ENCODE data around the gene EPHB6.

The EPHB6 gene

DNA sequence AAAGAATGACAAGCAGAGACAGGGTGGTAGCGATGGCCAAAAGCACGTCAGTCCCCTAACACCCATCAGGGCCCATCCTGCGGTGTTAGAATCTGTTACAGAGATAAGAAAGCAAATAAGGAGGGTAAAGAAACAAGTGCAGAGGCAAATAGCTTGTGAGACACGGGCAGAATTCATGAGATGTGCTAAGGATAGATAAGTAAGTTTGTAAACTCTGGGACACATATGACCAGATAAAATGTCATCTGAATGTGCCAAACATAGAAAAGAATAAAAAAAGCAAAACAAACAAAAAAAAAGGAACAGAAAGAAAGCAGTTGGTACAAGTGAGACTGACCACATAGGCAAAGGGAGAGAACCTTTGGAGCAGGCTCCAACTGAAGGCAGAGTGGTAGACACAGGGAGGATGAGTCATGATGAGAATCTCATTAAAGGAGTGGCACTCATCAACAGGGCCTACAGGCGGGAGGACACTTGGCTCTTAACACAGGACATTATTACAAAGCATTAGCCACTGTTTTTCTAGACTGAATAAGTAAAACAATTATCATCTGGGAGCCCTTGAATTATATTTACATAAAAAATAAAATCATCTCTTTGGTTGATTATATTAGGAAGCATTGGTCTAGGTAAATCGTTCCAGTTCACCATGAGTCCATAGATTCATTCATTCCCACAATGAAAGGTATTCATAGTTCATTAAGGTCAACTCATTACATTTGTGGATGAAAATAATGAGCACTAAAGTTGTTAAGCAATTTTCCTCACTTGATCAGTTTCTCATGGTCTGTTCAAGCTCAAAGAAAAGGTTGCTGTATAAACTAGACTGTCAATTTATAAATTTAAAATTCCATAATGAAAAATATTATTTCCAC lies 21.5 kb upstream of the EPHB6 start:
- no peak for DNase-seq (ENCODE audit: low read depth in 2 of 2)

DNA sequence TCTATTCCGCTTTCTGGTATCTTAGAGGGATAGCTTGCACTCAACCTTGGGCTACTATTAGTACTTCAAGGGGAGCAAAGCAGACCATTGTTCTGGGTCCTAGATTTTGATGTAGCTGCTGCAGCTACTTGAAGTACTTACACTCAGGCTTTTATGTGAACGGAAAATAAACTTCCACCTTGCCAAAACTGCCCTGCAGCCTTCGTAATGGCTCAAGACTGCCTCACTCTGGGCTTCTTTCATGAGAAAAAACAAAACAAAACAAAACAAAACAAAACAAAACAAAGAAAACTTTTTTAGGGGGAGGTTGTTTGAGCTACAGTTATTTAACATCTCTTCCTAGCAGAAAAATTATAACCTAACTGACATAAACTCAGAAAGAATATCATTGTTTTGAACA lies 19.4 kb upstream of the EPHB6 start:
- DNase-seq (ENCODE audit: low read depth in 2 of 2) = no peak

DNA sequence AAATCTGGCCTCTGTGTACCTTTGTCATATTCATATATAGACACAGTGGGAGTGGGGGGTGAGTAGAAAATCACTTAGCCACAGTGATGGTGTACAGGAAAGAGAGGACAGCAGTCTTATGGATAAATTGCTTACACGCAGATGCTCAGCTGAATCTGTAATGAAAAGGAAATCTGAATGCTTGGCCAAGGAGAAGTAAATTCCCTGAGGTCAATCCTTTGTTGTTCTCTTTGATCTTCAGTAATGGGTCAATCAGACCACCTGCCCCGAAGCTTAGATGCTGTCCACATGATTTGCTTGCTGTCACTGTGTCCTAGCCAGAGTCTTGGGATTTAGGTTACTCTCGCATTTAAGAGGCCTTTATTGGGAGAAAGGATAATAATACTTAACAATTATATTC lies 18.4 kb upstream of the EPHB6 start:
- no peak for DNase-seq (ENCODE audit: low read depth in 2 of 2)

DNA sequence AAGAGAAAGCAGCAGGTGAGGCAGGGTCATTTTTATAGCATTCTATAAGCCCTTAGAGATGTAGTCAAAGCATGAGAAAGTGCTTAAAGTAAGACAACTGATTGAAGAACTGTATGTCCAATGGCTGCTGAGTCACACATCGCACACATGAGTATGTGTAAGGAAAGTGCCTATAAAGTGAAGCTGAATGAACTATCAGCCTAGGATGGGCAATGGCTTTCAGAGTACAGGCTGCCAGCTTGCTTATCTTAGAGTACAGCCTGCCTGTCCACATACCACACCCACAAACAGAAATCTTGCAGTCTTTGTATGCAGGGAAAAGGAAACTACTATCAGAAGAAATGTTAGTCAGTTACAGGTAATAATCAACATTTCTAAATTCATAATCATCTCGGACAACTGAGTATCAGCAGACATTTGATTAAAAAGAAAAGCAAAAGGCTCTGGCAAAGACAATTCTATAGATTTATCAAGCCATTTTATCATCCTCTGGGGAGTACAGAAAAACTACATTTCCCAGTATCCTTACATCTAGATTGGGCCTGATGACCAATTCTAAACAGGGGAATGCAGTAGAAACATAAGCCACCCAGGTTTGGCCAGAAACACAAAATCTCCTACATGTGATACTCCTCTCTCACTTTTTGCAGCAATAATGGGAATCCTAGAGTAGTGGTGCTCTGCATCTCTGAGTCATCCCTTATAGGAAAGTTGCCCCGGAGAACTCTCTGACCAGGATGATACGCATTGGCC lies 16.2 kb upstream of the EPHB6 start:
- DNase-seq (ENCODE audit: low read depth in 2 of 2) = no peak

DNA sequence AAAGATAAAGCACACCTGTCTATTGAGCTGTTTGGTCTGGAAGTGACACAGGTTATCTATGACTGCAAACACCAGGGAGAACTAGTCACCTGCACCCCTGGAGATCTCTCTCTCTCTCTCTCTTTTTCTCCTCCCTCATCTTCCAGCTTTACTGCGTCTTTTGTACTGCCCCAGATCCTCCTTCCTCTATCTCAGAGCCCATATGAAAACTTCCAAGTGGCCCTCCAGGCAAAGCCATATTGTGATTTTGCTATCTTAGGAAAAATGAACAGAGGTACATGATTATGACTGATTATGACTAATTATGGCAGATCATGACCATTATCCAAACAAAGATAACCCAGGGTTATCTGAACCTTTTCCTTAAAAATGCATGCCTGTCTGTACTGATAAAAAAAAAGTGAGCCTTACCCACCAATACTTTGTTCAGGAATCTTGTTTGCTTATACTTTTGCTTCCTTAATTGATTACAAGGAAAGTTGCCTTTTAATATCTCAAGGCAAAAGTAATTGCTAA lies 12.6 kb upstream of the EPHB6 start:
- no peak for DNase-seq (ENCODE audit: low read depth in 2 of 2)

DNA sequence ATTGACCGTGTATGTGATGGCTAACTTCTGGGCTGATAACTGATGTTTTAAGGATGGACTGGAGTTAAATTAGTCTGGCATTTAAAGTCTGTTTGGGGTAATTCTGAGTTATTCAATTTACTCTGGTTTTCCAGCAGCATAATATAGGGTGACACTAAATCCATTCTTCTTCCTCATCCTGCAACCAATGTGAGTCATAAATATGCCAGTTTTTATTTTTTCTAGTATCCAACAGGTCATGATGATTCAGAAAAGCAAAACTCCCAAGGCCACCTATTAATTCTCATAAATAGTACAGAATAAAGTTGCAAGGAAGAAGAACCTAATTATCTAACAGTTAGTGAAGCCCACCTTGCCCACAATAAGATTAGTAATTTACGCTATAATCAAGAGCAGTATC lies 7.5 kb upstream of the EPHB6 start:
- no peak for DNase-seq (ENCODE audit: low read depth in 2 of 2)

DNA sequence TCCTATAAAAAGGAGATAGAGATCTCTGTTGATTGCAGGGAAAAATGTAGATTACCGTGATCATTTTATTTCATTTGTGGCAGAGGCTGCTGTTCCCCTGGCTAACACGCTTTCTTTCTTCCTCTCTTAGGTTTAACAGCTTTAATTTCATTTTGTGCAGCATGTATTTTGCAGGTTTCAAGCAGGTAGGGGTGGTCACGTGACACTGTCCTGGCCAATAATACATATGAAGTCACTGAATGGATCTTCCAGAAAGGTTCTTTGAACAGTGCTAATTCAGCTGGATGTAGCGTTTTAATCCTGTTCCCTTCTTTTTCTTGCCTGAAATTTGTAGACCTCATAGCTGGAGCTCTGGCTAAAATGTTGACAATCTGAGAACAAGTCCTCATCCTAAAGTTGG lies 3.6 kb upstream of the EPHB6 start:
- no peak for DNase-seq (ENCODE audit: low read depth in 2 of 2)

DNA sequence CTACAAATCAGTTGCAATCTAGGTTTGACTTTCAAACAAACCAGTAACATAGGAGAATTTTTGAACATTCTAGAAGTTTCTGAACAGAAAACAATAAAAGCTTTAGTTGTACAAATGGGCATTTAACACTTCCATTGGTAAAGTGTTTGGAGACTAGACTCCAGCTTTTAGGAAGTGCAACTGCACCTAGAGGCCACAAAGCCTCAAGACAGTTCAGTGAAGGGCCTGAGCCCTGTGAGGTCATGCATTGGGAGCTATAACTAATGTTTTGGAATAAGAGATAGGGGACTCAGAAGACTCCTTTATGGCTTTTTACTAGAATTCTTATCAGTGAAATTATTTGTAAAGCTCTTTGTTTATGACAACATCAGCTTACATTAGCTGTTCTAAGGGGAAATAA lies 3.0 kb upstream of the EPHB6 start:
- no peak for DNase-seq (ENCODE audit: low read depth in 2 of 2)

DNA sequence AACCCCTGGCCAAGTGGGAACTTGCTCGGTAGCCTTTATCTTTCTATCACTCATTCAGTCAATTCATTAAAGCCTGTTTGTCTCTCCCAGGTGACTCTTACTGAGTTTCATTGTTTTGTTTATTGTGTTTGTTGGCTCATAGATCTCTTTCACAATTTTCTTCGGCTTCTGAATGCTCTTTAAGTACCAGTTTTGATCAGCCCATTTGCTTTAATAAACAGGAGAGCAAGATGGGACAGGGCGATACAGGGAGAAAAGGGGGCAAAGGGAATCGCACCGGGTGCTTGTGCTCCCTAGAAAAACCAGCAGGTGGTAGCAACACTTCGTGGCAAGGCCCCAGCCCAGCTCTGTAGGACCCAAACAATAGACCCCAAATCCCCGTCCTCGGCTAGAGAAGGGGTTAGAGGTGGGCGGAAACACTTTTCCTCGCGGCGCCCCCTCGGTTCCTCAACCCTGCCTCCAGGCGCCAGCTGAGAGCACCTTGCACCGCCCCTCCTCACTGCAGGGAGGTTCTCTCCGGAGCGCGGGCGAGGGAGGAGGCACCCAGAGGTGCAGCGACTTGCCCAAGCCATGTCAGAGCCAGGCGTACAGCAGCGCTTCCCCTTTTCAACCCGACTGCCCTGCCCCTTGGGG lies 1.0 kb upstream of the EPHB6 start:
- no peak for DNase-seq (ENCODE audit: low read depth in 2 of 2)

DNA sequence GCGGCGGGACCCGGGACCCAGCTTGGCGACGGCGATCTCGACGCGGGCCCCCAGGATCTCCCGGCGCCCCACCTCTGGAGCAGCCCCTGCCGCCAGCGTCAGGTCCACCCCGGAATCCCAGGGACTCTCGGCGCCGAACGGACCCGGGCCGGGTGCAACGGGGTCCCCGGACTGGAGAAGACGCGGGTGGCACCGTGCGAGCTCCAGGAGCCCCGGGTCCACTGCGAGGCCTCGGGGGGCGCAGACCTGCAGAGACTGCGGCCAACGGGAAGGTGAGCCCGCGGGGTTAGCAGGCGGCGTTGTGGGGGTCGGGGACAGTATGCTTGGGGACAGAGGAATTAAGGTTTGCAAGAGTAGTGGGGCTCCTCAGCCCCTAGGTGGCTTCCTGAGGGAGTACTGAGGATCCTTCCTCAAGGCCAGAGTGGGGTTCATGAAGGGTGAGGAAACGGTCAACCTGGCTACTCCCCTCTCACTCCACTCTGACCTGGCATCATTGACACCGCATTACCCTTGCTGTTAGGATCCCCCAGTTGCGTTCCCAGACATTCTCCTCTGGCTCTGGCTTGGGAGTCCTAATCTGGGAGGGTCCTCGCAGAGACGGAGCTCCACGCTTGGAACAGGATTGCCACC lies 353 bp downstream of the EPHB6 start:
- no peak for DNase-seq (ENCODE audit: low read depth in 2 of 2)

DNA sequence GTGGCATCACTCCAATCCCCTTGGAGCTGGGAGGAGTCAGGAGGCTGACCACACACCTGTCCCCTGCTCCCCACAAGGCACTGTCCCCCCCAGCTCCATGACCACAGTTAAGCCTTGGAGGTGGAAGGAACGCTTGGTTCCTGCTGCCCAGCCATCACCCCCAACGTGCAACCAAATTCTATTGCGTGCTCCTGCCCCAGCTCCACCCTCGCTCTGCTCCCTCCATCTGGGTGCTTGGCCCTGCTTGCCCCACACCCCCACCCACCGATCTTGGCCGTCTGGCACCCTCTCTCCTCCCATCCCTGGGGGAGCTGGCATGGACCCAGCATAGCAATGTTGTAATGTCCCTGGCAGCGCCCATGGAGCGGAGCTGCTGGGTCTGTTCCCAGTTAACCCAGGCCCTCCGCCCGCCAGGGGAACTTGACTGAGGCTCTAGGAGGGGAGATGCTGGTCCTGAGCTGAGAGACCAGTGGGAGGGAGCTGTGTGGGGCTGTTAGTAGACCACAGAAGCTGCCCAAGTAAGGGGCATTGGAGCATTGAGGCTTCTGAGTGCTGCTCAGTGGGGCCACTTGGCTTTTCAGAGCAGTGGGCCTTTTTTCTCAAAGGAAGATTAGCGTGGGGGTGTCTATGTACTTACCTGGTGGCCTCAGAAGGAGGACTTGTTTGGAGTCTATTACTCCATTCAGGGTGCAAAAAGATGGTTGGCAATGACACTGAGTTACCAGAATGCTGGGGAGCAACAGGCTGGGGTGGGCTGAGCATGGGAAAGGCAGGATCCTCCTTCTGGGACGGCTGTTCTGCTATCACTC lies 1.1 kb downstream of the EPHB6 start:
- DNase-seq (ENCODE audit: low read depth in 2 of 2) = no peak

DNA sequence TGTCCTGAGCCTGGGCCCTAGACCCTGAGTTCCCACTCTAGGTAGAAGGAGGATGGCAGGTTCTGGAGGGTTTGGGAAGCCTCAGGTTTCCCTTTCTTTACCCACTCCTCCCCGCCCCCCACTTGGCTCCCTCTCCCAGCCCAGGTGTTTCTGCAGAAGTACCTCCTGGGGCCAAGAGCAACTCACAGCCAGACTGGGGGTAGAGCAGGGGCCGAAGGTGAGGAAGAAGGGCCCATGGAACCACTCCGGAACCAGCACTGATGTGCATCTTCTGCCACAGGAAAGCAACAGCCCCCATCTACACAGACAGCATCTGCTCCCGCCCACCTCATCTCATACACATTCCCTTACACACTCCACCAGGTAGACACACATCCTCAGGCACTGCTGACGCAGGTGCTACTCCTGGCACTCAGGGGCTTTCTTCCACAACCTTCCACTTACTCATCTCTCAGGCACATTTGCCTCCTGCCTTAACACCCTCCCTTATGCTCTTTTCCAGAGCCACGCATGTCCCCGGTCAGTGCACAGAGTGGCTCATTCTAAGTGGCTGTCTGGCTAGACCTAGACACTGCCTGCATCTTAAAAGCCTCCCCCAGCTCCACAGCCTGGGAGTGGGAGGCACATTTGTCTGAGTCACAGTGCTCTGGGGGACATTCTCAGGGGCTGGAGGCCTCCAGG lies 1.8 kb downstream of the EPHB6 start:
- DNase-seq (ENCODE audit: low read depth in 2 of 2) = no peak

DNA sequence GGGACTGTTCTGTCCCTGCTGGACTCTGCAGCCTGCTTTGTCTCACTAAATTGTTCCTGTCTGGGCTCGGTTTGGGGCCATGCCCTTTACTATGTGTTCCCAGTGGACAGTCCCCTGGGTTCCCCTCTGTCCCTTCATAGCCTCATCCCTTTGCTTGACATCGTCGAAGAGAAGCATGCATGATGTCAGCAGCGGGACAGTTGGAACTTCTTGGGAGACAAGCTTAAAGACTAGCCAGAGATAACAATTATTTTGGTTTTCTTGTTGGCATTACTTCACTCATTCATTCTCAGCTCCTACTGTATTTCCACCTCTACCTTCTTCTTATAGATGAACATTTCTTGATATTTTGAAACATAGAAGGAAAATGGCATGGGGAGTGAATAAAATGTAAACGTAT lies 2.7 kb downstream of the EPHB6 start:
- DNase-seq (ENCODE audit: low read depth in 2 of 2) = no peak

DNA sequence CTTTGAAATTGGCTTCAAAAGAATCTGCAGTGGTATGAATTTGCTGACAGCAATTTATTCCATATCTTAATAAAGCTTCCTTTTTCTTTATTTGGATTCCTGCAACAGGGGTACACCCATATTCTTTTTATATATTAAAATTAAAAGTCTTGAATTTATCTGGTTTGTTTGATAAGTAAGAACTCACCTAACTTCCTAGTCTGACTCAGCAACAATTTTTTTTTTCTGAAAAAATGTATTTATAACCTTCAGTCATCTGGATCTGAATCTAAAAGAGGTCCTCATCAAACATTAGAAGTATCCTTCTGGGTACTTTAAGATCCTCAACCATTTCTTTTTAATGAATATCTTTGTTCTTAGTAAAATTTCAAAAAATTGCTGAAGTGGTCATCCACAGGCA lies 4.5 kb downstream of the EPHB6 start:
- DNase-seq (ENCODE audit: low read depth in 2 of 2) = no peak

DNA sequence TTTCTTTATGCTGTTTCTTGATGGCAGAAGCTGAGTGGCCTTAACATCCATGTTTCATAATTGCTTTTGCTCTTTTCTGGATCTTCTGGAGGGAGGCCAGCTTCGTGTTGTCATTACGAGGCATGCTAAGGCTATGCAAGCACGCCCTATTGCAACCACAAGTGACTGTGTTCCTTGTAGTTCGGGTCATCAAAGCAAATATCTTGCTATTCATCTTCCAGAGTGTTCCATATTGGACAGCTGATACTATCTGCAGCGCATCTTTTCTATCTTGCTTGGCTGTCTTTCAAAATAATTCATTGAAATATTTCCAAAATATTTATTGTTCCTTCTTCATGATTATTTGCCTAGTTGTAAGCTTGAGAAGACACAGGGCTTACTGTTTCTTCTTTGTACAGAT lies 5.0 kb downstream of the EPHB6 start:
- DNase-seq (ENCODE audit: low read depth in 2 of 2) = no peak

DNA sequence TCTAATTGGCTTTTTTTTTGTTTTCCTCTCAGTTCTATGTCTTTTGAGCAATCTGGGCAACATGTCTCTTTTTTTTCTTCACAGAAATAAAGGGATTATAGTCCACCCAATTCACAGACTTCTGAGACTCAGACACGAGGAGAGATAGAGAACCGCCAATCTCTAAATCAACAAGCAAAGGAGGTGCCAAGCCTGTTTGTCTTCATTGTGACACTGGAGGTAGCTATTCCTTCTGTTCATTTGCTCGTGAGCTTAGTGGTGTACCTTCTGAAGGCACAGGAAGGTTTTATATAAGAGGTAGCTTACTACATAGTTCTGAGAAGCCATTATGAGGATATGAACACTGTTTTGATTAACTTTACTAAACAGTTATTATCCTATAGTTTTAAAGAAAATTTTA lies 6.1 kb downstream of the EPHB6 start:
- DNase-seq (ENCODE audit: low read depth in 2 of 2) = no peak

DNA sequence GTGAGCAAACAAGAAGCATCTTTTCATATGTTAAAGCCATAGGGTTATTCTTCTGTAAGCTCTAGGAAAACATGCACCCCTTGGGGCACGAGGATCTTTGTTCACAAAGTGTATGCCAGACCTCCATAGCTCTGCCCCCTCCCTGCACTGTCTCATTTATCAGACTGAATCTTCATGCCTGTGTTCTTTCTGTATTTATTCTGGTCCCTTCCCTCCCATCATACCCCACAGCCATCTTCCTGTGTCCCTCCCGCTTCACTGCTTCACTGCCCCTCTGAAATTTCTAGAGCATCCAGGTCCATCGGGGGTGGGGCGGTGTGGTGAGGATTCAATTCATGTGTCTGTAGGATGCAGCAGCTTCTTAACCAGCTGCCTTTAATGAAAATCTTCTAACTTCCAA lies 7.5 kb downstream of the EPHB6 start:
- DNase-seq (ENCODE audit: low read depth in 2 of 2) = no peak

DNA sequence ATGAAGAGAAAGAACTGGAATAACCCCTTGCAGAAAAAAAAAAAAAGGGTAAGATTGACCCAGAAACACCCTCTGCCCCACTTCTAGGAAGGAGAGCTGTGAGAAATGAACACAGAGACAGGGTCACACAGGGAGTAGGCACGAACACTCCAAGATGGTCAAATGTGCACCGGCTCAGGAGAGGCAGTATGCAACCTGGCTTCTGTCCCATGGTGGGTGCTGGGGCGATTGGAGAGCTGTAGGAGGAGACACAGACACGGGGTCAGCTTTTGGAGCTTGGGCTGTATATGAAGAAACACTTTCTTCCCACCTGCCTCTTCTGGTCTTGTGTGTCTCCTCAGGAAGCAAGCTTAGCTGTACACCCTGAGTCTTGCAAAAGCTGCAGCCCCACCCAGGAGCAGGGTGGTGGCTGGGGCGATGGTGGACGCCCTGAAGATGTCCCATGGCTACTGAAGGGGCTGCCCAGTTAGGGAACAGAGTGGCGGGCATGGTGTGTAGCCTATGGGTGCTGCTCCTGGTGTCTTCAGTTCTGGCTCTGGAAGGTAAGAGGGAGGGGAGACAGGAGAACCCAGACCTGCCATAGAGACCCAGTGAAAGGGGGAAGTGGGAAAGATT lies 8.0 kb downstream of the EPHB6 start:
- DNase-seq (ENCODE audit: low read depth in 2 of 2) = no peak

DNA sequence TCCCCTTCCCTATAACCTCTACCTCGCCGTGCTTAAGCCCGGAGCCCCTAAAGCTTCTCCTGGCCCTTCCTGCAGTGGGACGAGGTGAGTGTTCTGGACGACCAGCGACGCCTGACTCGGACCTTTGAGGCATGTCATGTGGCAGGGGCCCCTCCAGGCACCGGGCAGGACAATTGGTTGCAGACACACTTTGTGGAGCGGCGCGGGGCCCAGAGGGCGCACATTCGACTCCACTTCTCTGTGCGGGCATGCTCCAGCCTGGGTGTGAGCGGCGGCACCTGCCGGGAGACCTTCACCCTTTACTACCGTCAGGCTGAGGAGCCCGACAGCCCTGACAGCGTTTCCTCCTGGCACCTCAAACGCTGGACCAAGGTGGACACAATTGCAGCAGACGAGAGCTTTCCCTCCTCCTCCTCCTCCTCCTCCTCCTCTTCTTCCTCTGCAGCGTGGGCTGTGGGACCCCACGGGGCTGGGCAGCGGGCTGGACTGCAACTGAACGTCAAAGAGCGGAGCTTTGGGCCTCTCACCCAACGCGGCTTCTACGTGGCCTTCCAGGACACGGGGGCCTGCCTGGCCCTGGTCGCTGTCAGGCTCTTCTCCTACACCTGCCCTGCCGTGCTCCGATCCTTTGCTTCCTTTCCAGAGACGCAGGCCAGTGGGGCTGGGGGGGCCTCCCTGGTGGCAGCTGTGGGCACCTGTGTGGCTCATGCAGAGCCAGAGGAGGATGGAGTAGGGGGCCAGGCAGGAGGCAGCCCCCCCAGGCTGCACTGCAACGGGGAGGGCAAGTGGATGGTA lies 9.2 kb downstream of the EPHB6 start:
- no peak for DNase-seq (ENCODE audit: low read depth in 2 of 2)
